ENCODE results near the gene NDUFB3. TPM values are rescaled to one million over a fixed set of nuclear protein-coding genes. Genes with fewer than 3 reads are reported as not detected.
"Not testable (repeated sequence)": the region's sequence is repeated elsewhere in the genome, so short reads cannot be mapped to it uniquely, and the experiment has no call there.

NDUFB3 gene
- total and polyA plus RNA-seq, 2 donors (not counting 3 experiments of a cell fraction or from before 2014, with no cell fraction given) = 65.6 to 96.7 TPM

DNA sequence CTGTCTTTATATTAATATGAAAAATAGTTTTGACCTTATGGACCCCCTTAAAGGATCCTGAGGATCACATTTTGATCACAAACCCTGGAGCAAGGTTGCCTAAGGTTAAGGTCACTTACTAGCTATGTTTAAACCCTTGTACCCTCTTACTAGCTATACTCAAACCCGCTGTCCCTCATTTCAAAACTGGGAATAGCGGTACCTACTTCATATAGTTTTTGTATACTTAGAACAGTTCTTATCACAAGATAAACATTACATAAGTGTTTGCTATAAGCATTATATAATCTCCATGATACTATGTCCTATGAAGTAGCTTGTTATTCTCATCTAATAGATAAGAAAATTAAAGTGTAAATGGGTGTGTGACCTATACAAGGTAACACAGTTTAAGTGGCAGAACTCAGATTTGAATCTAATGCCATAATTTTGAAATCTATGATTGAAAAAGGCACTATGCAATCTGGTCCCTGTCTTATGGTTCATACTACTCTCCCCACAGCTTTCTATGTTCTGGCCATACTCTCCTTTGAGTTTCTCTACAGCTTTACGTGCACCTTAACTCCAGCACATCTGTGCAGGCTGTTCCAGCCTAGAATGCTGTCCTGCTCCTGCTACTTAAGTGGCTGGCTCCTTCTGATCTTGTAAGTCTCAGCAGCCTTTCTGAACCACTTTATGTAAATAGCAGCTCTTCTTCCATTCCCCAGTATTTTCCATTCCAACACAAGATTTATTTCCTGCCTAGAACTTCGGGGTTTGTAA, 30.8 kb upstream of the NDUFB3 start:
- Histone ChIP-seq H3K27ac (ENCODE audit: insufficient read depth, low read depth, low read length) (no peak overlapping the region), H4K20me1 (replicated peaks; ENCODE audit: control insufficient read depth, extremely low read depth, insufficient read depth, low read length) (no peaks in the 10 kb centered on the region), H3K4me1 (ENCODE audit: control insufficient read depth, extremely low read depth, insufficient read depth, low read length) (no peaks in the 10 kb centered on the region), H3K4me3 (replicated peaks in 1 of 3; ENCODE audit: insufficient read depth in 1 of 3, low read depth in 1 of 3, low read length in 3 of 3) (no peak overlapping the region), H3K36me3 (ENCODE audit: control insufficient read depth in 2 of 2, extremely low read depth in 1 of 2, insufficient read depth in 2 of 2, low read length in 2 of 2) (no peaks in the 10 kb centered on the region), H3K9ac (replicated peaks; ENCODE audit: extremely low read depth, insufficient read depth, low read length) (no peak overlapping the region), H3K9me3 (replicated peaks; ENCODE audit: control insufficient read depth, insufficient read depth, low read length) (no peaks in the 10 kb centered on the region), H2AFZ (ENCODE audit: low read depth, low read length) (no peak overlapping the region), H3K27me3 (ENCODE audit: control insufficient read depth in 2 of 2, insufficient read depth in 2 of 2, low read length in 2 of 2) (no peaks in the 10 kb centered on the region), H3K4me2 (ENCODE audit: insufficient read depth, low read length) (no peak overlapping the region), H3K9me1 (replicated peaks; ENCODE audit: control insufficient read depth, extremely low read depth, insufficient read depth, low read length) (no peaks in the 10 kb centered on the region), H3K79me2 (ENCODE audit: control insufficient read depth, insufficient read depth, low read length) (peaks cover 12% of the 10 kb centered on the region)
- BruUV-seq (replicated peaks) = no TSS peak
- FAIRE-seq = no peak
- CTCF ChIA-PET = interaction anchor here (1.2 to 1.4 kb wide), 2 partner anchors 28 to 65 kb away, joined by 3 read pairs; no protein-coding TSS in a partner anchor
- intact Hi-C loops (cut with micrococcal nuclease) = no loop called here
- dilution Hi-C loops (cut with MboI; ENCODE audit: extremely low pct_ligation_motif_present, low sequenced_read_pairs) = no loop called here
- TF ChIP-seq GATA2 (IDR thresholded peaks at IDR 0.05; ENCODE audit: insufficient read depth, insufficient read length, low read depth, low read length) (no peak), EZH2 (IDR thresholded peaks at IDR 0.05; ENCODE audit: borderline replicate concordance, low read depth, low read length, severe bottlenecking) (no peak), FOS (IDR thresholded peaks at IDR 0.05; ENCODE audit: borderline replicate concordance, insufficient read depth, low read length) (no peak), POLR2A (IDR thresholded peaks at IDR 0.05; ENCODE audit: low read depth, low read length) (no peak), JUN (IDR thresholded peaks at IDR 0.05; ENCODE audit: borderline replicate concordance, insufficient read depth, insufficient read length, low read depth) (no peak), MYC (IDR thresholded peaks at IDR 0.05; ENCODE audit: low read depth, low read length) (no peak), POLR2AphosphoS5 (IDR thresholded peaks at IDR 0.05; ENCODE audit: insufficient read depth, low read depth, low read length) (no peak)
- TF ChIP-seq, protein P1, sequence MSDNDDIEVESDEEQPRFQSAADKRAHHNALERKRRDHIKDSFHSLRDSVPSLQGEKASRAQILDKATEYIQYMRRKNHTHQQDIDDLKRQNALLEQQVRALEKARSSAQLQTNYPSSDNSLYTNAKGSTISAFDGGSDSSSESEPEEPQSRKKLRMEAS (IDR thresholded peaks at IDR 0.05; ENCODE audit: insufficient read depth, insufficient read length) = no peak
- TF ChIP-seq, protein P2, sequence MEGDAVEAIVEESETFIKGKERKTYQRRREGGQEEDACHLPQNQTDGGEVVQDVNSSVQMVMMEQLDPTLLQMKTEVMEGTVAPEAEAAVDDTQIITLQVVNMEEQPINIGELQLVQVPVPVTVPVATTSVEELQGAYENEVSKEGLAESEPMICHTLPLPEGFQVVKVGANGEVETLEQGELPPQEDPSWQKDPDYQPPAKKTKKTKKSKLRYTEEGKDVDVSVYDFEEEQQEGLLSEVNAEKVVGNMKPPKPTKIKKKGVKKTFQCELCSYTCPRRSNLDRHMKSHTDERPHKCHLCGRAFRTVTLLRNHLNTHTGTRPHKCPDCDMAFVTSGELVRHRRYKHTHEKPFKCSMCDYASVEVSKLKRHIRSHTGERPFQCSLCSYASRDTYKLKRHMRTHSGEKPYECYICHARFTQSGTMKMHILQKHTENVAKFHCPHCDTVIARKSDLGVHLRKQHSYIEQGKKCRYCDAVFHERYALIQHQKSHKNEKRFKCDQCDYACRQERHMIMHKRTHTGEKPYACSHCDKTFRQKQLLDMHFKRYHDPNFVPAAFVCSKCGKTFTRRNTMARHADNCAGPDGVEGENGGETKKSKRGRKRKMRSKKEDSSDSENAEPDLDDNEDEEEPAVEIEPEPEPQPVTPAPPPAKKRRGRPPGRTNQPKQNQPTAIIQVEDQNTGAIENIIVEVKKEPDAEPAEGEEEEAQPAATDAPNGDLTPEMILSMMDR (IDR thresholded peaks at IDR 0.05; ENCODE audit: extremely low read depth in 1 of 2, insufficient read depth in 1 of 2, low read depth in 1 of 2, low read length in 2 of 2) = no peak
- POLR2A ChIA-PET = no interaction called here
- DNase-seq (ENCODE audit: low read depth, low spot score) = no peak

DNA sequence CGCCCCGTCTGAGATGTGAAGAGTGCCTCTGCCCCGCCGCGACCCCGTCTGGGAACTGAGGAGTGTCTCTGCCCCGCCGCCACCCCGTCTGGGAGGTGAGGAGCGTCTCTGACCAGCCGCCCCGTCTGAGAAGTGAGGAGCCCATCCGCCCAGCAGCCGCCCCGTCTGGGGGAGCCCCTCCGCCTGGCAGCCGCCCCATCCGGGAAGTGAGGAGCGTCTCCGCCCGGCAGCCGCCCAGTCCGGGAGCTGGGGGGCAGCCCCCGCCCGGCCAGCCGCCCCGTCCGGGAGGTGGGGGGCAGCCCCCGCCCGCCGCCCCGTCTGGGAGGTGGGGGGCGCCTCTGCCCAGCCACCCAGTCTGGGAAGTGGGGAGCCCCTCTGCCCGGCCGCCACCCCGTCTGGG, 29.4 kb upstream of the NDUFB3 start:
- H3K9ac ChIP-seq (replicated peaks; ENCODE audit: extremely low read depth, insufficient read depth, low read length); H3K9me1 ChIP-seq (replicated peaks; ENCODE audit: control insufficient read depth, extremely low read depth, insufficient read depth, low read length); POLR2A ChIA-PET; H4K20me1 ChIP-seq (replicated peaks; ENCODE audit: control insufficient read depth, extremely low read depth, insufficient read depth, low read length); FAIRE-seq; intact Hi-C loops (cut with micrococcal nuclease); H3K4me2 ChIP-seq (ENCODE audit: insufficient read depth, low read length); H3K4me1 ChIP-seq (ENCODE audit: control insufficient read depth, extremely low read depth, insufficient read depth, low read length); H3K36me3 ChIP-seq (ENCODE audit: control insufficient read depth in 2 of 2, extremely low read depth in 1 of 2, insufficient read depth in 2 of 2, low read length in 2 of 2); H3K27me3 ChIP-seq (ENCODE audit: control insufficient read depth in 2 of 2, insufficient read depth in 2 of 2, low read length in 2 of 2); H2AFZ ChIP-seq (ENCODE audit: low read depth, low read length); H3K4me3 ChIP-seq (replicated peaks in 1 of 3; ENCODE audit: insufficient read depth in 1 of 3, low read depth in 1 of 3, low read length in 3 of 3); CTCF ChIA-PET; dilution Hi-C loops (cut with MboI; ENCODE audit: extremely low pct_ligation_motif_present, low sequenced_read_pairs); H3K27ac ChIP-seq (ENCODE audit: insufficient read depth, low read depth, low read length); DNase-seq (ENCODE audit: low read depth, low spot score); H3K9me3 ChIP-seq (replicated peaks; ENCODE audit: control insufficient read depth, insufficient read depth, low read length); BruUV-seq (replicated peaks): not testable (repeated sequence)
- peaks cover 23% of the 10 kb centered on the region for H3K79me2 ChIP-seq (ENCODE audit: control insufficient read depth, insufficient read depth, low read length)
